GM23248 (cell line): ENCODE measurements around the gene PGBD5. TPM values are rescaled to one million over a fixed set of nuclear protein-coding genes. Genes with fewer than 3 reads are reported as not detected.

Experiments
- DNase-seq: peaks from one replicate; pipeline ENCODE4 v3.0.0-alpha.2; 2015
- H2AFZ ChIP-seq: fragments of 200-600 bp; sonication (generic); 2 replicates; pipeline ENCODE4 v1.6.1; 2016; ENCODE audit warnings: antibody characterized with exemption
- H3F3A ChIP-seq: fragments of 200-600 bp; sonication (generic); 2 replicates; pipeline ENCODE4 v1.6.1; 2016; ENCODE audit warnings: mild to moderate bottlenecking, antibody characterized with exemption, mixed run types; ENCODE audit not compliant: insufficient read depth
- H3K27ac ChIP-seq: fragments of 200-600 bp; sonication (generic); 2 replicates; pipeline ENCODE4 v1.5.1; 2016; ENCODE audit warnings: mild to moderate bottlenecking
- H3K27me3 ChIP-seq: fragments of 200-600 bp; sonication (generic); replicated peaks from 2 replicates; pipeline ENCODE4 v1.6.1; 2016; ENCODE audit warnings: mild to moderate bottlenecking; ENCODE audit not compliant: insufficient read depth
- H3K36me3 ChIP-seq: fragments of 200-600 bp; sonication (generic); 2 replicates; pipeline ENCODE4 v1.6.1; 2016; ENCODE audit warnings: low read depth, mild to moderate bottlenecking
- H3K4me1 ChIP-seq: fragments of 200-600 bp; sonication (generic); 2 replicates; pipeline ENCODE4 v1.6.1; 2016; ENCODE audit warnings: mild to moderate bottlenecking; ENCODE audit not compliant: insufficient read depth
- H3K4me2 ChIP-seq: fragments of 200-600 bp; sonication (generic); one replicate; pipeline ENCODE4 v1.6.1; 2016; ENCODE audit warnings: mild to moderate bottlenecking; ENCODE audit not compliant: unreplicated experiment
- H3K4me3 ChIP-seq: fragments of 200-600 bp; sonication (generic); 2 replicates; pipeline ENCODE4 v1.5.1; 2016; ENCODE audit warnings: mild to moderate bottlenecking
- H3K79me2 ChIP-seq: fragments of 200-600 bp; sonication (generic); 2 replicates; pipeline ENCODE4 v1.6.1; 2016; ENCODE audit warnings: mild to moderate bottlenecking; ENCODE audit not compliant: insufficient read depth
- H3K9ac ChIP-seq: fragments of 200-600 bp; sonication (generic); 2 replicates; pipeline ENCODE4 v1.6.1; 2016; ENCODE audit warnings: mild to moderate bottlenecking
- H3K9me2 ChIP-seq: fragments of 200-600 bp; sonication (generic); 2 replicates; pipeline ENCODE4 v1.6.1; 2016; ENCODE audit warnings: mixed run types, mild to moderate bottlenecking, moderate library complexity; ENCODE audit not compliant: insufficient read depth
- H3K9me3 ChIP-seq: fragments of 200-600 bp; sonication (generic); one replicate; pipeline ENCODE4 v1.6.1; 2017; ENCODE audit warnings: low read depth
- H4K20me1 ChIP-seq: fragments of 200-600 bp; sonication (generic); 2 replicates; pipeline ENCODE4 v1.6.0; 2016; ENCODE audit not compliant: insufficient read depth
- EZH2 ChIP-seq: fragments of 200-600 bp; sonication (generic); IDR thresholded peaks from 2 replicates; pipeline ENCODE4 v1.6.1; 2018; ENCODE audit warnings: antibody characterized with exemption, mild to moderate bottlenecking; ENCODE audit not compliant: insufficient read depth, poor library complexity, severe bottlenecking
- EZH2phosphoT487 ChIP-seq: fragments of 200-600 bp; sonication (generic); IDR thresholded peaks from 2 replicates; pipeline ENCODE4 v1.6.1; 2018; ENCODE audit warnings: antibody characterized with exemption, moderate library complexity, mild to moderate bottlenecking, low read depth; ENCODE audit not compliant: insufficient read depth
- WGBS, 2 experiments: methylation state at CpG; one replicate each; pipeline ENCODE4 v1.1.6; 2015 to 2017; ENCODE audit warnings: low lambda C conversion rate in 2 of 2, low coverage in 1 of 2; ENCODE audit errors: missing lambda C conversion rate in 2 of 2; 5-methylcytosine and 5-hydroxymethylcytosine counted together
- in situ Hi-C: fragments of 300-500 bp; cut with MboI; formaldehyde crosslinking; loops from 2 replicates; pipeline ENCODE4 v1.15.0; 2020
- polyA plus RNA-seq: library from polyadenylated mRNA; unstranded; fragments of >200 nt; fragmentation: Nextera tagmentation; extraction: Ambion mirVana; gene quantifications from 2 replicates; pipeline ENCODE4 v1.2.1, GENCODE V29; 2016
- total RNA-seq: library from RNA; depleted of rRNA; stranded (reverse); fragments of >200 nt; shearing (Covaris generic); gene quantifications from 2 replicates; pipeline ENCODE4 v1.2.3, GENCODE V29; 2014

PGBD5 gene
- total and polyA plus RNA-seq, 2 experiments from 2014 or later: 0.23 to 0.32 TPM

DNA sequence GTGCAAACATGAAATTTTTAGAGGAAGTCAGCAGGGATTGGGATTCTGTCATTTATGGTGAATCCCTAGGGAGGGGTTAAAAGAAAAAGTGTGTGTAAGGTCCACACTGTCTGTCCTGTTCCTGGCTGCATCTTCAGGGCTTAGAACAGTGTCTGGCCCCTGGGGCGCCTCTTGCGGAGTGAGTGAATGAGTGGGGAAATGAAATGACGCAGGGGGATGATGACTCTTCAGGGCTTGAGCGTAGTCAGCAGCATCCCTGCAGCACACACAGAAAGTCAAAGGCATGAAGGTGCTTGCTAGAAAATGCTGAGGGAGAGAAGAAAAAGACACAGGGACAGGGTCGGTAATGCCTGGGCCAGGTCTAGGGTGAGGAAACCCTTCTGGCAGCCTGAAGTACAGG, 57.8 kb downstream of the PGBD5 start:
- DNase-seq: peak; percentile 78
- 53 to 55% methylated on average over 5 of the region's 5 CpGs for WGBS, 2 experiments
- no peaks in the 10 kb centered on the region for H3K36me3 ChIP-seq
- no peak overlapping the region; the same call in 1 of the 2 replicates for H3K27ac ChIP-seq
- 0 out of 2 replicates have a peak, but pooled peaks cover 4% of the 10 kb centered on the region for H3K4me1 ChIP-seq
- H3K9ac ChIP-seq: no peak overlapping the region
- H3K9me2 ChIP-seq: no peaks in the 10 kb centered on the region
- in situ Hi-C loops: no loop called here
- no peaks in the 10 kb centered on the region for H4K20me1 ChIP-seq
- H3K27me3 ChIP-seq: no peaks in the 10 kb centered on the region
- no peaks in the 10 kb centered on the region for H3K79me2 ChIP-seq
- no peak overlapping the region for H3K4me3 ChIP-seq
- TF ChIP-seq EZH2 (no peak), EZH2phosphoT487 (no peak)
- no peaks in the 10 kb centered on the region for H3F3A ChIP-seq
- H3K9me3 ChIP-seq: no peaks in the 10 kb centered on the region
- no peak overlapping the region for H3K4me2 ChIP-seq
- no peak overlapping the region for H2AFZ ChIP-seq

DNA sequence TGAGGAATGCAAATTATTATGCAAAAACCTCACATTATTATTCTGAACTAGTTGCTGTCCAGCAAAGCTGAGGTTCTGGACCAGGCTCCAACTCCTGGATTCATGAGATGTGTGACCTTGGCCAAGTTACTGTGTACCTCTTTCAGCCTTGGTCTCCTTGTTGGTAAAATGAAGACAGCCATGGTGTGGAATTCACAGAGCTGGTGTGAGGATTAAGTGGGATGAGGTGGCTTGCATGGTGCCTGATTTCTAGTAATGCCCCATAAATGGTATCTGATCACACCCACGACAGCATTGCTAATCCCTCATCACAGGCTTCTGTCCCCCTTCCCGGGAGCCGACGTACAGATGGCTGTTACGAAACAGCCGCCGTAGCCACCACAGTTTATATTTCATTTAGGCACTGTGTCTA, 59.6 kb downstream of the PGBD5 start:
- WGBS, 2 experiments: 64 to 70% methylated on average over 7 of the region's 7 CpGs

DNA sequence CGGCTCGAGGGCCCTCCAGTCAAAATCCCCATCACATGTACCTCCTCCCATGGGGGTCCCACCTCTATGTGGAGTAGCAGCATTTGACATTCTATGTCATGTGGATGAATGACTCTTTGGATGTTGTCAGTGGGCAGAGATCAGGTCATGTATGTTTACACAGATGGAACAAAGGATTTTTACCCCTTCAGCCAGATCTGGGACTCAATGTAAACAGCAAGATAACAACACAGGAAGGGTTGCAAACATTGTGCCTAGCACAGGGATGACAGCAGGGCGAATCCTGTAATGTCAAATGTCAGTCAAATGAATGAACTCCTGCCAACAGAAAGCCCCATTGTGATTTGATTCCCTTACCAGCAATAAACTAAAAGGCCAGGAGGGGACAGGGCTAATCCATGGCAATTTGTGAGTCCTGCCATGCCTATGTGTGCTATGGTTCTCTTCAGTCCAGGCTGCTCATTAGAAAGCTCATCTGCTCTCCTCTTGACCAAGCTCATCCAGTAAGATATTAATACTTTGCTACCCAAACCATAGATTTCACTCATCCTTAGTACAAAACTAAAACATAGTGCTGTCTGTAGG, 60.3 kb downstream of the PGBD5 start:
- DNase-seq: no peak
- 41 to 43% methylated on average over 3 of the region's 3 CpGs for WGBS, 2 experiments
- no peak overlapping the region for H3K9ac ChIP-seq
- H3K4me3 ChIP-seq: no peak overlapping the region
- H3F3A ChIP-seq: no peaks in the 10 kb centered on the region
- in situ Hi-C loops: no loop called here
- H3K36me3 ChIP-seq: no peaks in the 10 kb centered on the region
- no peaks in the 10 kb centered on the region for H3K79me2 ChIP-seq
- no peak overlapping the region for H2AFZ ChIP-seq
- H4K20me1 ChIP-seq: no peaks in the 10 kb centered on the region
- H3K4me1 ChIP-seq: 0 out of 2 replicates have a peak, but pooled peaks cover 4% of the 10 kb centered on the region
- H3K27me3 ChIP-seq: no peaks in the 10 kb centered on the region
- no peaks in the 10 kb centered on the region for H3K9me2 ChIP-seq
- H3K9me3 ChIP-seq: no peaks in the 10 kb centered on the region
- no peak overlapping the region for H3K27ac ChIP-seq
- no peak overlapping the region for H3K4me2 ChIP-seq
- TF ChIP-seq EZH2phosphoT487: no peak
- TF ChIP-seq EZH2: no peak

More for the DNA sequence above, 59.6 kb downstream of the PGBD5 start:
- no peak overlapping the region for H3K4me2 ChIP-seq
- H3K9me3 ChIP-seq: no peaks in the 10 kb centered on the region
- no peaks in the 10 kb centered on the region for H3K36me3 ChIP-seq
- H3K4me1 ChIP-seq: 0 out of 2 replicates have a peak, but pooled peaks cover 4% of the 10 kb centered on the region
- in situ Hi-C loops: no loop called here
- H4K20me1 ChIP-seq: no peaks in the 10 kb centered on the region
- DNase-seq: no peak
- no peak overlapping the region for H3K4me3 ChIP-seq
- no peak overlapping the region for H3K27ac ChIP-seq
- H2AFZ ChIP-seq: no peak overlapping the region
- no peaks in the 10 kb centered on the region for H3F3A ChIP-seq
- no peak overlapping the region for H3K9ac ChIP-seq
- no peaks in the 10 kb centered on the region for H3K27me3 ChIP-seq
- no peaks in the 10 kb centered on the region for H3K79me2 ChIP-seq
- no peaks in the 10 kb centered on the region for H3K9me2 ChIP-seq
- no peak for TF ChIP-seq EZH2phosphoT487

DNA sequence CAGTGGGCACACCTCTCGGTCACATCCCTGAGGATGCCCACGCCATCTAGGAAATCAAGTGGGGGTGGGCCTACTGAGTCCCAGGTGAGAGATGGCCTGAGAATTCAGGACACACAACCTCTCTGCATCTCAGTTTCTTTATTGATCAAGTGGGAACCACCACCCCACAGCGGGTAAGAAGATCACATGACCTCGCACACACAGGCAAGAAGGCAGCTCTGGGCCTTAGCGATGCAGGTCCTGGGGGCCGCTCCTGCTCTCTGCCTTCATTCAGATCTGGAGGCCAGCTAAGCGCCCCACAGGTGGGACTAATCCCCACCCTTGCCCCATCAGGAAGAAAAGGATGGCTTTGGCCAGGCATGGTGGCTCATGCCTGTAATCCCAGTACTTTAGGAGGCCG, 63.2 kb downstream of the PGBD5 start:
- 58 to 64% methylated on average over 8 of the region's 8 CpGs for WGBS, 2 experiments
- H3K79me2 ChIP-seq: no peaks in the 10 kb centered on the region
- H3K9me2 ChIP-seq: no peaks in the 10 kb centered on the region
- H3K4me2 ChIP-seq: no peak overlapping the region
- H3K36me3 ChIP-seq: no peaks in the 10 kb centered on the region
- no peaks in the 10 kb centered on the region for H3K9me3 ChIP-seq
- no peak overlapping the region for H3K4me3 ChIP-seq
- H3K27me3 ChIP-seq: no peaks in the 10 kb centered on the region
- H3K9ac ChIP-seq: no peak overlapping the region
- in situ Hi-C loops: no loop called here
- DNase-seq: no peak
- H3F3A ChIP-seq: no peaks in the 10 kb centered on the region
- TF ChIP-seq EZH2: no peak
- no peaks in the 10 kb centered on the region for H4K20me1 ChIP-seq
- no peak overlapping the region for H3K27ac ChIP-seq
- H2AFZ ChIP-seq: no peak overlapping the region
- H3K4me1 ChIP-seq: 0 out of 2 replicates have a peak, but pooled peaks cover under 1% of the 10 kb centered on the region

DNA sequence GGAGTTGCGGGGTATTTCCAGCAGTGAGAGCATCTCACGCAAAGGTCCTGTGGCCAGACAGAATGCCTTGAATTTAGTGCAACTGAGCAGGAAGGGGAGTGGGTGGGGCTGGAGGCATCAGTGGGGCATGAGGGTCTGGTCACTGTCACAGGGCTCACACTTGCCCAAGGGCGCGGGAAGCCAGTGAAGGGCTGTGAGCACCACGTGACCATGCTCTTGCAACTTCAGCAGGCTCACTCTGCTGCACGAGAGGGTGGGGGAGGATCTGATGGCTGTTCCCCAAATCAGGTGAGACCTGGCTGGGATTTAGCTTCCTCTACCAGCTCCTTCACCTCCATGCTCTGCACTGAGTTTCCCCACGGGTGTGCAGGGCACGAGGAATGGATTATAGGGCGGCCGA, 64.2 kb downstream of the PGBD5 start:
- H3K4me1 ChIP-seq: no peaks in the 10 kb centered on the region
- WGBS, 2 experiments: 69% methylated on average over 9 to 10 of the region's 10 CpGs
- H3K9me3 ChIP-seq: no peaks in the 10 kb centered on the region
- no peaks in the 10 kb centered on the region for H3K9me2 ChIP-seq
- H3K4me2 ChIP-seq: no peak overlapping the region
- DNase-seq: no peak
- no peak overlapping the region for H3K27ac ChIP-seq
- H2AFZ ChIP-seq: no peak overlapping the region
- H3K36me3 ChIP-seq: no peaks in the 10 kb centered on the region
- H3K9ac ChIP-seq: no peak overlapping the region
- in situ Hi-C loops: no loop called here
- no peaks in the 10 kb centered on the region for H4K20me1 ChIP-seq
- TF ChIP-seq EZH2 (no peak), EZH2phosphoT487 (no peak)
- H3K4me3 ChIP-seq: no peak overlapping the region
- no peaks in the 10 kb centered on the region for H3F3A ChIP-seq
- no peaks in the 10 kb centered on the region for H3K27me3 ChIP-seq
- H3K79me2 ChIP-seq: no peaks in the 10 kb centered on the region
